ENCODE results near the gene TCF4. TPM values are rescaled to one million over a fixed set of nuclear protein-coding genes. Genes with fewer than 3 reads are reported as not detected.
"Not testable (repeated sequence)": the region's sequence is repeated elsewhere in the genome, so short reads cannot be mapped to it uniquely, and the experiment has no call there.

TCF4 gene
- total and polyA plus RNA-seq, 4 donors, result 14.3 to 356 (median 73.0) TPM

DNA sequence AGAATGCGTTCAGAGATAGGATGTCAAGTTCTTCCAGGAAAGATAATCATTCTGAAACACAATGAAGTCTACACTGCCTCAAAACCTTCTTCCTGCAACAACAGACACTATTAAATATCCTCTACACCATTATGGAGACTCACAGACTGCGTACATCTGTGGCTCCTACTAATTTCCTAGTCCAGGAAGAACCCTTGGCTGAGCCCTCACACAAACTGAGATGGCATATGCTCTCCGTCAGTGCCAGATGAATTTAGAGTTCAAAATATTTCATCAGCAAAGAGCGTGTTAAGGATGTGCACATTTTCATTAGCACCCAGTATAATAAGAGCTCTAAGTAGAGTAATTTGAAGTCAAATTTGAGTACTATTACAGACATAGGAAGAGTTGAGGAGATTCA lies 117.2 kb downstream of the TCF4 start:
- ATAC-seq (ENCODE audit: insufficient read depth, low FRiP score), result no peak
- H3K4me1 ChIP-seq (ENCODE audit: control insufficient read depth in 5 of 5, insufficient read depth in 5 of 5, low read length in 5 of 5), result peaks cover 0 to 4% (median 3%) of the 10 kb centered on the region in 5 donors
- no peak overlapping the region for H3K9ac ChIP-seq (ENCODE audit: insufficient read depth in 1 of 2, low read length in 2 of 2)
- peaks cover 0 to 3% (median 0%) of the 10 kb centered on the region in 4 donors for H3K36me3 ChIP-seq (ENCODE audit: control insufficient read depth in 4 of 4, insufficient read depth in 4 of 4, low read length in 4 of 4)
- no peak overlapping the region for H3K4me3 ChIP-seq
- H3K27ac ChIP-seq (ENCODE audit: low read depth in 1 of 2, low read length in 1 of 2), result no peak overlapping the region
- DNase-seq, result no peak
- no peaks in the 10 kb centered on the region for H3K27me3 ChIP-seq (ENCODE audit: control insufficient read depth in 3 of 3, insufficient read depth in 3 of 3, low read length in 2 of 3)
- H3K9me3 ChIP-seq (ENCODE audit: control insufficient read depth in 4 of 4, insufficient read depth in 3 of 4, low read length in 3 of 4), result no peaks in the 10 kb centered on the region
- TF ChIP-seq CTCF (IDR thresholded peaks at IDR 0.05; ENCODE audit: control extremely low read depth, extremely low read depth), result no peak
- 77 to 79% methylated on average over 4 of the region's 4 CpGs for WGBS, 2 donors

DNA sequence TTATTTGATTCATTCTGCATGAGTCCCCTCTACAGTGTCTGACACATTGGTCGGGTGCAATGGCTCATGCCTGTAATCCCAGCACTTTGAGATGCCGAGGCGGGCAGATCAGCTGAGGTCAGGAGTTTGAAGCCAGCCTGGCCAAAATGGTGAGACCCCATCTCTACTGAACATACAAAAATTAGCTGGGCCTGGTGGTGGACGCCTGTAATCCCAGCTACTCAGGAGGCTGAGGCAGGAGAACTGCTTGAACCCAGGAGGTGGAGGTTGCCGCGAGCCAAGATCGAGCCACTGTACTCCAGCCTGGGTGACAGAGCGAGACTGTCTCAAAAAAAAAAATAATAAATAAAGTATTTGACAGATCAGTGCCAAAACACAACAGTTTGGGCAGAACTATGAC lies 118.9 kb downstream of the TCF4 start:
- not testable (repeated sequence) for H3K9ac ChIP-seq (ENCODE audit: insufficient read depth in 1 of 2, low read length in 2 of 2); H3K4me1 ChIP-seq (ENCODE audit: control insufficient read depth in 5 of 5, insufficient read depth in 5 of 5, low read length in 5 of 5); H3K27ac ChIP-seq (ENCODE audit: low read depth in 1 of 2, low read length in 1 of 2); H3K9me3 ChIP-seq (ENCODE audit: control insufficient read depth in 4 of 4, insufficient read depth in 3 of 4, low read length in 3 of 4); H3K36me3 ChIP-seq (ENCODE audit: control insufficient read depth in 4 of 4, insufficient read depth in 4 of 4, low read length in 4 of 4); H3K4me3 ChIP-seq; ATAC-seq (ENCODE audit: insufficient read depth, low FRiP score); H3K27me3 ChIP-seq (ENCODE audit: control insufficient read depth in 3 of 3, insufficient read depth in 3 of 3, low read length in 2 of 3); DNase-seq
- 96 to 100% methylated on average over 8 of the region's 8 CpGs for WGBS, 2 donors

GRCh38 chr18:55466789-55467188 lies 121.2 kb downstream of the TCF4 start:
- H3K9me3 ChIP-seq (ENCODE audit: control insufficient read depth in 4 of 4, insufficient read depth in 3 of 4, low read length in 3 of 4), result no peaks in the 10 kb centered on the region
- ATAC-seq (ENCODE audit: insufficient read depth, low FRiP score), result no peak
- WGBS, 2 donors, result 89 to 91% methylated on average over 4 of the region's 4 CpGs
- H3K36me3 ChIP-seq (ENCODE audit: control insufficient read depth in 4 of 4, insufficient read depth in 4 of 4, low read length in 4 of 4), result peaks cover 0 to 15% (median under 1%) of the 10 kb centered on the region in 4 donors
- H3K27ac ChIP-seq (ENCODE audit: low read depth in 1 of 2, low read length in 1 of 2), result no peak overlapping the region
- H3K27me3 ChIP-seq (ENCODE audit: control insufficient read depth in 3 of 3, insufficient read depth in 3 of 3, low read length in 2 of 3), result no peaks in the 10 kb centered on the region
- peaks cover 0 to 4% (median 3%) of the 10 kb centered on the region in 5 donors for H3K4me1 ChIP-seq (ENCODE audit: control insufficient read depth in 5 of 5, insufficient read depth in 5 of 5, low read length in 5 of 5)
- H3K4me3 ChIP-seq, result no peak overlapping the region
- no peak for DNase-seq
- no peak overlapping the region for H3K9ac ChIP-seq (ENCODE audit: insufficient read depth in 1 of 2, low read length in 2 of 2)
- no peak for TF ChIP-seq CTCF (IDR thresholded peaks at IDR 0.05; ENCODE audit: control extremely low read depth, extremely low read depth)

DNA sequence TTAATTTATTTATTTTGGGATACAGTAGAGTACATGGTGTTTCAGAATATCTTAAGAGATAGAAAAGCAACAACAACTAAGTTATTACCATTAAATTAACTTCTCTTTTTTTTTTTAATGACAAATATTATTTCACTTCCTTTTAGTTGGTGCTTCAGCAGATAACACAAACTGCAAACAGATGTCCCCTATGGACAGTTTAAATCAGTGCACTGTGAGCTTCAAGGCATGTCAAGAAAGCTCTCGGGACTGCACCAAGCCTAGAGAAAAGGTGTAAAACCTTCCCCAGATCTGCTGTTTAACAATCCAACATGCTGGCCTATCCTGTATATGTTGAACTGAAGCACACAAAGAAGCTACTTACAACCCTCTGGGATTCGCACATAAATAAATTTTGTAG lies 122.7 kb downstream of the TCF4 start:
- Histone ChIP-seq H3K27ac (ENCODE audit: low read depth in 1 of 2, low read length in 1 of 2) (no peak overlapping the region), H3K27me3 (ENCODE audit: control insufficient read depth in 3 of 3, insufficient read depth in 3 of 3, low read length in 2 of 3) (no peaks in the 10 kb centered on the region), H3K36me3 (ENCODE audit: control insufficient read depth in 4 of 4, insufficient read depth in 4 of 4, low read length in 4 of 4) (peaks cover 0 to 17% (median under 1%) of the 10 kb centered on the region in 4 donors), H3K4me3 (no peak overlapping the region), H3K9ac (ENCODE audit: insufficient read depth in 1 of 2, low read length in 2 of 2) (no peak overlapping the region), H3K9me3 (ENCODE audit: control insufficient read depth in 4 of 4, insufficient read depth in 3 of 4, low read length in 3 of 4) (no peaks in the 10 kb centered on the region), H3K4me1 (ENCODE audit: control insufficient read depth in 5 of 5, insufficient read depth in 5 of 5, low read length in 5 of 5) (peaks cover 0 to 4% (median 0%) of the 10 kb centered on the region in 5 donors)
- TF ChIP-seq CTCF (IDR thresholded peaks at IDR 0.05; ENCODE audit: control extremely low read depth, extremely low read depth), result no peak
- no peak for DNase-seq
- WGBS, 2 donors, result 74% methylated on average over 2 of the region's 2 CpGs
- no peak for ATAC-seq (ENCODE audit: insufficient read depth, low FRiP score)

Measured in lung (tissue), 12 donors.